ENCODE measurements around the gene MFSD12. TPM values are rescaled to one million over a fixed set of nuclear protein-coding genes. Genes with fewer than 3 reads are reported as not detected.

MFSD12 gene
- total and polyA plus RNA-seq, 2 experiments from 2014 or later, result 44.7 to 57.7 TPM

DNA sequence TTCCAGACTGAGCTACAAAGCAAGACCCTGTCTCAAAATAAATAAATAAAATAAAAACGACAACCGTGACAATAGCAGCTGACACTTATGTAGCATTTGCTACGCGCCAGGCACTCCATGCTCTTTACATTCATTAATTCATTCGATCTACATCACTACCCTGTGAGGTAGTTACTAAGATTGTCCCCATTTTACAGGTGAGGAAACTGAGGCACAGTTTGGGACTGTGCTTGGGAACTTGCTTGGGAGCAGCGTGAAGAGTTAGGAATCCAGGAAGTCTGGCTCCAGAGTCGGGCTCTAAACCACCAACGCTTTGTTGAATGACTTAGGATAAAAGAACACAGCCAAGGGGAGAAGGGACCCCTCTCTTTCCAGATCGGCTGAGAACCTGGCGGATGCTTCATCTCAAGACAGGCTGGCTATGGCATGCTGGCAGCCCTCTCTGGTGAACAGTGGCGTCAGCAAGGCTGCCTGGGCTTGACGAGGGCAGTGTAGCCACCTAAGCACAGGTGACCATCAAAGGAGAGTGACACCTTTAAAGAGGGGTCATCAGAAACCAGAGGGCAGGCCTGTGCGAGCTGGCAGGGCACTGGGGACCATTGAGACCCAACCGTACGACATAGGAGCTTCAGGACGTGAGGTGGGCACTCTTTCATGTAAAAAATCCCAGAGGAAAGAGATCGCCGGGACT, 57.5 kb downstream of the MFSD12 start:
- H3K9me2 ChIP-seq (replicated peaks; ENCODE audit: insufficient read depth), result no peaks in the 10 kb centered on the region
- H3K27me3 ChIP-seq, result no peaks in the 10 kb centered on the region
- peaks cover 4% of the 10 kb centered on the region for H3K4me1 ChIP-seq (ENCODE audit: insufficient read depth)
- WGBS (ENCODE audit: low lambda C conversion rate, missing lambda C conversion rate), result 28% methylated on average over 18 of the region's 18 CpGs
- no peak for DNase-seq (ENCODE audit: low spot score)
- TF ChIP-seq, protein P1, sequence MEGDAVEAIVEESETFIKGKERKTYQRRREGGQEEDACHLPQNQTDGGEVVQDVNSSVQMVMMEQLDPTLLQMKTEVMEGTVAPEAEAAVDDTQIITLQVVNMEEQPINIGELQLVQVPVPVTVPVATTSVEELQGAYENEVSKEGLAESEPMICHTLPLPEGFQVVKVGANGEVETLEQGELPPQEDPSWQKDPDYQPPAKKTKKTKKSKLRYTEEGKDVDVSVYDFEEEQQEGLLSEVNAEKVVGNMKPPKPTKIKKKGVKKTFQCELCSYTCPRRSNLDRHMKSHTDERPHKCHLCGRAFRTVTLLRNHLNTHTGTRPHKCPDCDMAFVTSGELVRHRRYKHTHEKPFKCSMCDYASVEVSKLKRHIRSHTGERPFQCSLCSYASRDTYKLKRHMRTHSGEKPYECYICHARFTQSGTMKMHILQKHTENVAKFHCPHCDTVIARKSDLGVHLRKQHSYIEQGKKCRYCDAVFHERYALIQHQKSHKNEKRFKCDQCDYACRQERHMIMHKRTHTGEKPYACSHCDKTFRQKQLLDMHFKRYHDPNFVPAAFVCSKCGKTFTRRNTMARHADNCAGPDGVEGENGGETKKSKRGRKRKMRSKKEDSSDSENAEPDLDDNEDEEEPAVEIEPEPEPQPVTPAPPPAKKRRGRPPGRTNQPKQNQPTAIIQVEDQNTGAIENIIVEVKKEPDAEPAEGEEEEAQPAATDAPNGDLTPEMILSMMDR (IDR thresholded peaks at IDR 0.05; ENCODE audit: poor library complexity), result no peak
- TF ChIP-seq EZH2 (IDR thresholded peaks at IDR 0.05; ENCODE audit: borderline replicate concordance), result no peak
- no peak for TF ChIP-seq EZH2phosphoT487 (IDR thresholded peaks at IDR 0.05; ENCODE audit: low read depth, severe bottlenecking, unreplicated experiment)
- H3K9me3 ChIP-seq (ENCODE audit: low read depth), result no peaks in the 10 kb centered on the region
- H3K4me2 ChIP-seq, result peak overlapping the region; percentile 65
- H3K79me2 ChIP-seq, result peaks cover 32% of the 10 kb centered on the region
- H3K36me3 ChIP-seq (replicated peaks; ENCODE audit: insufficient read depth, low read depth), result no peaks in the 10 kb centered on the region
- H3K4me3 ChIP-seq, result peak overlapping the region; percentile 32
- no peaks in the 10 kb centered on the region for H4K20me1 ChIP-seq (ENCODE audit: insufficient read depth, poor library complexity, severe bottlenecking)
- H3K27ac ChIP-seq, result peak overlapping the region; percentile 91
- peak overlapping the region; percentile 51 for H2AFZ ChIP-seq

DNA sequence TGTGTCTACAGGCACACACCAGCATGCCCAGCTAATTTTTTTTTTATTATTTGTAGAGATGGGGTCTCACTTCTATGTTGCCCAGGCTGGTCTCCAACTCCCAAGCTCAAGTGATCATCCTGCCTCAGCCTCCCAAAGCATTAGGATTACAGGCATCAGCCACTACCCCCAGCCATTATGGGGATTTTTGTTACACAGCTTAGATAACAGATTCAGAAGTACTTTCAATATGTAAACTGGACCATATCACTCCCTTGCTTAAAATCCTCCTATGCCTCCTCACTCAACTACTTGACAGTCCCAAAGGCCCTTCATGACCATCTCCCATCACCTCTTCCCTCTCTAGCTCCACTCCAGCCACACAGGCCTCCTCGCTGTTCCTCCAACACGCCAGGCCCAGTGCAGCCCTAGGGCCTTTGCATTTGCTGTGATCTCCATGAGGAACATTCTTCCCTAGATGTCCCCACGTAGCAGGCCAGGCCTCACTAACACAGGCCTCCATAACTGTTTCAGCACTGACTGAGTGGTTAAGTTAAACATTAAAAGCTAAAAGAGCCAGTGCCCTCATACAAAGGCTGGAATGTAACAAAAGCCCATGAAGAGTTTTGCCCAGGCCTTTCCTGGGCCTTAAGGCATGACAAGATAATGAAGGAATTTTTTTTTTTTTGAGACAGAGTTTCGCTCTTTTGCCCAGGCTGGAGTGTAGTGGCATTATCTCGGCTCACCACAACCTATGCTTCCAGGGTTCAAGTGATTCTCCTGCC, 59.4 kb downstream of the MFSD12 start:
- DNase-seq (ENCODE audit: low spot score), result no peak

DNA sequence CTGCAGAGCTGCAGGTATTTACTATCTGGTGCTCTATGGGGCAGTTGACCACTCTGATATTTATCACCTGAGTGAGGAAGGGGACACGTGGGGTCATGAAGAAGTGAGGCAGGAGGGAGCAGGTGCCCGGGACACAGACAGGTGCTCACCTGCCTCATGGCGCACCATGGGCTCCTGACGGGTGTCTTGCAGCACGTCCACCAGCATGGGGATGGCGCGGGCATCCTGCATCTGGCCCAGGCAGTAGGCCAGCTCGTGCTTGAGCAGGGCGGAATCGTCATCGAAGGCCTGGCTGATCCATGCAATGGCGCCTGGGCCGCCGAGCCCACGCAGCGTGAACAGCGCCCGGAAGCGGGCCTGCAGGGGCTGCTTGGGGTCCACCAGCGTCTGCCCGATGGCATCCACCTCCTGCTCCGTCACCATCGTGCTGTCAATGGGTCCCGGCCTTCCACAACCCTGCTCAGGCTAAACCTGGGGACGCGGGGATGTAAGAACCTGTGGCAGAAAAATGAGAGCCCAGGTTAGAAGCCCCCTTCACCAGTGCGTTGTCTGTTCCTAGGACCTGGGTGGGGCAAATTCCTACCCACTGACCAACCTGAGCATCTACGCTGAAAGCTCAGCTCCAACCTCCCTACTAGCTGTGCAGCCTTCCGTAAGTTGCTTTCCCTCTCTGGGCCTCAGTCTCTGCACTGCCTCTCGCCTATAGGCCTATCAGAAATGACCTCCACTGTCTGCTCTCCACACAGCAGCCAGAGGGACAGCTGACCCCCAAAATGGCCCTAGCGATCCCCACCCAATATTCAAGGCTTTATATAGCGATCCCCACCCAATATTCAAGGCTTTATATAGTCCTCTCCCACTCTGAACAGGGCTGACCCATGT, 60.8 kb downstream of the MFSD12 start:
- H3K9me3 ChIP-seq (ENCODE audit: low read depth), result no peaks in the 10 kb centered on the region
- peaks cover 4% of the 10 kb centered on the region for H3K4me1 ChIP-seq (ENCODE audit: insufficient read depth)
- no peaks in the 10 kb centered on the region for H3K9me2 ChIP-seq (replicated peaks; ENCODE audit: insufficient read depth)
- peaks cover 32% of the 10 kb centered on the region for H3K79me2 ChIP-seq
- no peak overlapping the region for H3K4me3 ChIP-seq
- no peaks in the 10 kb centered on the region for H3K36me3 ChIP-seq (replicated peaks; ENCODE audit: insufficient read depth, low read depth)
- no peaks in the 10 kb centered on the region for H4K20me1 ChIP-seq (ENCODE audit: insufficient read depth, poor library complexity, severe bottlenecking)
- 98% methylated on average over 31 of the region's 32 CpGs for WGBS (ENCODE audit: low lambda C conversion rate, missing lambda C conversion rate)
- DNase-seq (ENCODE audit: low spot score), result no peak
- H3K27me3 ChIP-seq, result no peaks in the 10 kb centered on the region
- no peak overlapping the region for H3K27ac ChIP-seq
- TF ChIP-seq EZH2phosphoT487 (IDR thresholded peaks at IDR 0.05; ENCODE audit: low read depth, severe bottlenecking, unreplicated experiment) (no peak), EZH2 (IDR thresholded peaks at IDR 0.05; ENCODE audit: borderline replicate concordance) (no peak)
- TF ChIP-seq, protein P1 (IDR thresholded peaks at IDR 0.05; ENCODE audit: poor library complexity), result no peak
- H2AFZ ChIP-seq, result no peak overlapping the region
- H3K4me2 ChIP-seq, result no peak overlapping the region

More for the DNA sequence above, 59.4 kb downstream of the MFSD12 start:
- Histone ChIP-seq H3K4me2 (no peak overlapping the region), H4K20me1 (ENCODE audit: insufficient read depth, poor library complexity, severe bottlenecking) (no peaks in the 10 kb centered on the region), H3K27ac (no peak overlapping the region), H3K27me3 (no peaks in the 10 kb centered on the region), H3K4me3 (no peak overlapping the region), H3K9me3 (ENCODE audit: low read depth) (no peaks in the 10 kb centered on the region), H3K9me2 (replicated peaks; ENCODE audit: insufficient read depth) (no peaks in the 10 kb centered on the region), H2AFZ (no peak overlapping the region), H3K36me3 (replicated peaks; ENCODE audit: insufficient read depth, low read depth) (no peaks in the 10 kb centered on the region), H3K4me1 (ENCODE audit: insufficient read depth) (peaks cover 4% of the 10 kb centered on the region), H3K79me2 (peaks cover 32% of the 10 kb centered on the region)
- TF ChIP-seq EZH2 (IDR thresholded peaks at IDR 0.05; ENCODE audit: borderline replicate concordance) (no peak), EZH2phosphoT487 (IDR thresholded peaks at IDR 0.05; ENCODE audit: low read depth, severe bottlenecking, unreplicated experiment) (no peak)
- TF ChIP-seq, protein P1 (IDR thresholded peaks at IDR 0.05; ENCODE audit: poor library complexity), result no peak
- 95% methylated on average over 5 of the region's 5 CpGs for WGBS (ENCODE audit: low lambda C conversion rate, missing lambda C conversion rate)
